ENCODE results near the gene ROR1.

ROR1 gene

GRCh38 chr1:63773815-63774616, at the start of gene ROR1:
Gene ROR1 (plus strand): TSS chr1:63774017.
- Mint-ChIP-seq H3K36me3 (ENCODE audit: low read depth) (no peaks in the 10 kb centered on the region), H3K27ac (no peak within 1 kb of the TSS), H3K9me3 (no peaks in the 10 kb centered on the region), H3K4me3 (peak within 1 kb of the TSS; percentile 68), H3K4me1 (ENCODE audit: low read depth) (peaks cover 16% of the 10 kb centered on the region), H3K27me3 (ENCODE audit: low read depth) (peaks cover 73% of the 10 kb centered on the region)
- peak; percentile 61 for DNase-seq (ENCODE audit: low spot score)

GRCh38 chr1:63724375-63724899, 49.4 kb upstream of the ROR1 start:
- no peak overlapping the region for H3K4me3 Mint-ChIP-seq
- no peak for DNase-seq (ENCODE audit: low spot score)

GRCh38 chr1:63728611-63729226, 45.1 kb upstream of the ROR1 start:
- no peak for DNase-seq (ENCODE audit: low spot score)
- no peak overlapping the region for H3K4me3 Mint-ChIP-seq
- H3K36me3 Mint-ChIP-seq (ENCODE audit: low read depth), result no peaks in the 10 kb centered on the region
- no peaks in the 10 kb centered on the region for H3K4me1 Mint-ChIP-seq (ENCODE audit: low read depth)
- H3K9me3 Mint-ChIP-seq, result no peaks in the 10 kb centered on the region
- H3K27me3 Mint-ChIP-seq (ENCODE audit: low read depth), result peaks cover 9% of the 10 kb centered on the region
- no peak overlapping the region for H3K27ac Mint-ChIP-seq

More at GRCh38 chr1:63724375-63724899, 49.4 kb upstream of the ROR1 start:
- Mint-ChIP-seq H3K36me3 (ENCODE audit: low read depth) (no peaks in the 10 kb centered on the region), H3K27ac (no peak overlapping the region), H3K9me3 (no peaks in the 10 kb centered on the region), H3K27me3 (ENCODE audit: low read depth) (no peaks in the 10 kb centered on the region), H3K4me1 (ENCODE audit: low read depth) (no peaks in the 10 kb centered on the region)

- Mint-ChIP-seq H3K36me3 (ENCODE audit: low read depth) (no peaks in the 10 kb centered on the region), H3K4me1 (ENCODE audit: low read depth) (no peaks in the 10 kb centered on the region), H3K27me3 (ENCODE audit: low read depth) (peaks cover 9% of the 10 kb centered on the region), H3K9me3 (no peaks in the 10 kb centered on the region), H3K4me3 (no peak overlapping the region), H3K27ac (no peak overlapping the region)
- DNase-seq (ENCODE audit: low spot score), result no peak
Observed at GRCh38 chr1:63729227-63729620, 44.6 kb upstream of the ROR1 start.

- Mint-ChIP-seq H3K4me3 (no peak overlapping the region), H3K27me3 (ENCODE audit: low read depth) (peaks cover 16% of the 10 kb centered on the region)
- DNase-seq (ENCODE audit: low spot score), result no peak
Observed at GRCh38 chr1:63730211-63730610, 43.6 kb upstream of the ROR1 start.

GRCh38 chr1:63731117-63732043, 42.4 kb upstream of the ROR1 start:
- peaks cover 5% of the 10 kb centered on the region for H3K9me3 Mint-ChIP-seq

More at GRCh38 chr1:63730211-63730610, 43.6 kb upstream of the ROR1 start:
- Mint-ChIP-seq H3K36me3 (ENCODE audit: low read depth) (no peaks in the 10 kb centered on the region), H3K27ac (no peak overlapping the region), H3K4me1 (ENCODE audit: low read depth) (no peaks in the 10 kb centered on the region), H3K9me3 (no peaks in the 10 kb centered on the region)

GRCh38 chr1:63732666-63733065, 41.2 kb upstream of the ROR1 start:
- no peak for DNase-seq (ENCODE audit: low spot score)
- H3K9me3 Mint-ChIP-seq, result peaks cover 6% of the 10 kb centered on the region
- no peaks in the 10 kb centered on the region for H3K36me3 Mint-ChIP-seq (ENCODE audit: low read depth)
- H3K27ac Mint-ChIP-seq, result no peak overlapping the region
- peaks cover 33% of the 10 kb centered on the region for H3K27me3 Mint-ChIP-seq (ENCODE audit: low read depth)
- no peak overlapping the region for H3K4me3 Mint-ChIP-seq
- H3K4me1 Mint-ChIP-seq (ENCODE audit: low read depth), result no peaks in the 10 kb centered on the region

More at GRCh38 chr1:63731117-63732043, 42.4 kb upstream of the ROR1 start:
- Mint-ChIP-seq H3K4me3 (no peak overlapping the region), H3K27ac (no peak overlapping the region), H3K36me3 (ENCODE audit: low read depth) (no peaks in the 10 kb centered on the region), H3K4me1 (ENCODE audit: low read depth) (no peaks in the 10 kb centered on the region), H3K27me3 (ENCODE audit: low read depth) (peaks cover 24% of the 10 kb centered on the region)
- DNase-seq (ENCODE audit: low spot score), result no peak

GRCh38 chr1:63738772-63739171, 35.0 kb upstream of the ROR1 start:
- peaks cover 28% of the 10 kb centered on the region for H3K27me3 Mint-ChIP-seq (ENCODE audit: low read depth)
- H3K4me1 Mint-ChIP-seq (ENCODE audit: low read depth), result peaks cover 11% of the 10 kb centered on the region
- no peak for DNase-seq (ENCODE audit: low spot score)
- H3K9me3 Mint-ChIP-seq, result peaks cover 6% of the 10 kb centered on the region
- H3K27ac Mint-ChIP-seq, result no peak overlapping the region
- H3K4me3 Mint-ChIP-seq, result no peak overlapping the region
- H3K36me3 Mint-ChIP-seq (ENCODE audit: low read depth), result no peaks in the 10 kb centered on the region

GRCh38 chr1:63739452-63739851, 34.4 kb upstream of the ROR1 start:
- no peak overlapping the region for H3K27ac Mint-ChIP-seq
- H3K4me3 Mint-ChIP-seq, result no peak overlapping the region

GRCh38 chr1:63740432-63740831, 33.4 kb upstream of the ROR1 start:
- Mint-ChIP-seq H3K27me3 (ENCODE audit: low read depth) (peaks cover 18% of the 10 kb centered on the region), H3K9me3 (peaks cover 6% of the 10 kb centered on the region), H3K27ac (no peak overlapping the region), H3K36me3 (ENCODE audit: low read depth) (no peaks in the 10 kb centered on the region), H3K4me3 (no peak overlapping the region), H3K4me1 (ENCODE audit: low read depth) (peaks cover 13% of the 10 kb centered on the region)
- no peak for DNase-seq (ENCODE audit: low spot score)

More at GRCh38 chr1:63739452-63739851, 34.4 kb upstream of the ROR1 start:
- H3K4me1 Mint-ChIP-seq (ENCODE audit: low read depth), result peaks cover 11% of the 10 kb centered on the region
- peaks cover 25% of the 10 kb centered on the region for H3K27me3 Mint-ChIP-seq (ENCODE audit: low read depth)
- H3K36me3 Mint-ChIP-seq (ENCODE audit: low read depth), result no peaks in the 10 kb centered on the region
- peaks cover 6% of the 10 kb centered on the region for H3K9me3 Mint-ChIP-seq
- no peak for DNase-seq (ENCODE audit: low spot score)

- H3K4me1 Mint-ChIP-seq (ENCODE audit: low read depth), result peaks cover 22% of the 10 kb centered on the region
- H3K4me3 Mint-ChIP-seq, result no peak overlapping the region
- H3K36me3 Mint-ChIP-seq (ENCODE audit: low read depth), result no peaks in the 10 kb centered on the region
- no peak for DNase-seq (ENCODE audit: low spot score)
- H3K27ac Mint-ChIP-seq, result no peak overlapping the region
- no peaks in the 10 kb centered on the region for H3K9me3 Mint-ChIP-seq
- peaks cover 4% of the 10 kb centered on the region for H3K27me3 Mint-ChIP-seq (ENCODE audit: low read depth)
Observed at GRCh38 chr1:63742526-63742925, 31.3 kb upstream of the ROR1 start.

GRCh38 chr1:63743781-63744180, 30.0 kb upstream of the ROR1 start:
- Mint-ChIP-seq H3K27me3 (ENCODE audit: low read depth) (no peaks in the 10 kb centered on the region), H3K4me1 (ENCODE audit: low read depth) (peaks cover 26% of the 10 kb centered on the region), H3K4me3 (no peak overlapping the region), H3K27ac (no peak overlapping the region), H3K36me3 (ENCODE audit: low read depth) (no peaks in the 10 kb centered on the region), H3K9me3 (no peaks in the 10 kb centered on the region)
- no peak for DNase-seq (ENCODE audit: low spot score)

- H3K27me3 Mint-ChIP-seq (ENCODE audit: low read depth), result no peaks in the 10 kb centered on the region
- H3K4me1 Mint-ChIP-seq (ENCODE audit: low read depth), result peaks cover 26% of the 10 kb centered on the region
- no peak overlapping the region for H3K27ac Mint-ChIP-seq
- H3K36me3 Mint-ChIP-seq (ENCODE audit: low read depth), result no peaks in the 10 kb centered on the region
- H3K4me3 Mint-ChIP-seq, result peak overlapping the region; percentile 21
- peak; percentile 63 for DNase-seq (ENCODE audit: low spot score)
- H3K9me3 Mint-ChIP-seq, result no peaks in the 10 kb centered on the region
Observed at GRCh38 chr1:63746129-63746864, 27.5 kb upstream of the ROR1 start.

All from T-helper 2 cell treated with Interferon-gamma antibody and Interleukin-4, amounts not matched to agents 5 μg/mL and 100 μg/mL, for 36 hours (primary cell).